DMS114 treated with DMSO at 0.1 percent for 48 hours (cell line): ENCODE results near the gene PHKA1.
A peak's percentile ranks its signal among the peaks of the same experiment; 100 is the strongest.
"Not testable (repeated sequence)": the region's sequence is repeated elsewhere in the genome, so short reads cannot be mapped to it uniquely, and the experiment has no call there.

Experiments used
- DNase-seq: peaks from one replicate; lab custom pipeline; 2025; ENCODE audit not compliant: unreplicated experiment; lab: John Stamatoyannopoulos, UW

The PHKA1 gene

GRCh38 chrX:72713599-72714477 lies at the start of gene PHKA1:
Gene PHKA1, minus strand, starts transcription at chrX:72714306. Its CDS starts 426 bp downstream, at chrX:72713880.
- not testable (repeated sequence) for DNase-seq

- DNase-seq = not testable (repeated sequence)
Measured at GRCh38 chrX:72760454-72760853, 46.3 kb upstream of the PHKA1 start.

DNA sequence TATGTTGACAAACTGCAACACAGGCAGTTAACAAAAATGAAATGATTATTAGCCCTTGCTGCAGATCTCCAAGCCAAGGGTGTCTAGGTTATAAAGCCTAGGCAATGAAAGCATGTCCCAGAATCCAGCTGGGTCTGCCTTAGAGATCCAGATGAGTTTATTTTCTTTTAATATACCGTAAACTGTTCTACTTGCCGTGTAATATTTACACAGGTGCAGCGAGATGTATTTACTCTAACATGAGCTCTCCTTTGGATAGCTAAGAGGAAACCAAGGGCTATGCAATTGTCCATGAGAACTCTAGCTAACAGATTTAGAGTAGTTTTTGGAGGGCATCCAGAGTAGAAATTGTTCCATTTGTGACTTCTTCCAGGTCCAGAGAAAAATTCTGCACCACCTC lies 34.4 kb upstream of the PHKA1 start:
- DNase-seq = not testable (repeated sequence)

DNA sequence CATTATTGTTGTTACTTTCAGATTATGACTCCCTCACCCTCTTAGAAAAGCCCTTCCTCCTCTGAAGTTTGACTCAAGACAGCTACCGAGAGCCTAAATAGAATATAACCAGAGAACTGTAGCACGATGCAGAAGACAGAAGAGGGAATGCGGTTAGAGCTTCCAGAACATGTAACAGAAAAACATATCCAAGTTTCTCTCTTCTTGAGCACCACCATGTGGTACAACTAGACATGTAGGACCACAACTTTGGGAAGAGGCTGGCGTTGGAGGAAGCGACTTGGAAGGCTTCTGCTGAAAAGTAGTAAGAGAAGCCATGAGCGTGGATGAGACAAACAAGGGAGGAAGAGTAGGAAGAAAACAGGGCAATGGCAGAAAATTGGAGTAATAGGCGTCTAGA lies 31.4 kb upstream of the PHKA1 start:
- DNase-seq = not testable (repeated sequence)

DNA sequence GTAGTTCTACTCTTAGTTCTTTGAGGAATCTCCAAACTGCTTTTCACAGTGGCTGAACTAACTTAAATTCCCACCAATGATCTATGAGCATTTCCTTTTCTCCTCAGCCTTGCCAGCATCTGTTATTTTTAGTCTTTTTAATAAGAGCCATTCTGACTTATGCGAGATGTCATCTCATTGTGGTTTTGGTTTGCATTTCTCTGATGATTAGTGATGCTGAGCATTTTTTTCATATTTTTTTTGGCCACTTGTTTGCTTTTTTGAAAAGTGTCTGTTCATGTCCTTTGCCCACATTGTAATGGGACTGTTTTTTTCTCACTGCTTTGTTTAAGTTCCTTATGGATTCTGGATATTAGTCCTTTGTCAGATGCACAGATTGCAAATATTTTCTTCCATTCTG lies 21.5 kb upstream of the PHKA1 start:
- no peak for DNase-seq

- DNase-seq = not testable (repeated sequence)
Measured at GRCh38 chrX:72733636-72734035, 19.5 kb upstream of the PHKA1 start.

DNA sequence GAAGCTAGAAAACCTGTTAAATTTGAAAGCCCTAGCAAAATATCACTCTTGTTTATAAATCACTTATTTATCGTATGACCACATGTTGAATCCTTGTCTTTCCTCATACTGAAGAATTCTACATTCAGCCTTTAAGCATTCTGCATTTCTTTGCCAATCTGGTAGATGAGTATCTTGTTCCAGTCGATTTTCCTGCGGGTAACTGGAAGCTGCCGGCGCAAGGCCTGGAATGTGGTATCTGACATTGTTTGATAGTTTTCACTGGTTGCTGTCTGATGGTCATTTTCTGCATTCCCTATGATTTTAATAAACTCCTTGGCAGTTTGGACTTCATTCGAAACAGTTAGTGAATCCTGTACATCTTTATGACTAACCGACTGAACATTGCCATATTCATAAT lies 13.7 kb upstream of the PHKA1 start:
- no peak for DNase-seq

- no peak for DNase-seq
Measured at GRCh38 chrX:72716766-72717165, 2.7 kb upstream of the PHKA1 start.

DNA sequence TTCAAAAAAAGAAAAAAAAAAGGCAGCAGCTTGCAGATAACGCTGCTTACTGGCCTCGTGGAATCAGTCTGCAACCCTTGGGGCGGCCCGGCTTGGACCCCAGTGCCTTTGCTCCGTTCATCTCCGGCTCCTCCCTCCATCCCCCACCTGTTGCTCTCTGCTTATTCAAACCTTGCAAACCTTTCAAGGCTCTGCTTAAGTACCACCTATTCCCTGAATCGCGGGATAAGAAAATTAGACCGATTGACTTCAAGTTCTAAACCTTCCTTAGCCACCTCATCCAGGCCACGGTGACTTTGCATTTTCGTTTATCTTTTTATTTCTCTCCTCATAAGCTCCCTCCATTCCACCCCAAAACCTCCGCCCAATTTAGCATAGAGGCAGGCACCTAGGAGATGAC lies 1.4 kb upstream of the PHKA1 start:
- DNase-seq = no peak

DNA sequence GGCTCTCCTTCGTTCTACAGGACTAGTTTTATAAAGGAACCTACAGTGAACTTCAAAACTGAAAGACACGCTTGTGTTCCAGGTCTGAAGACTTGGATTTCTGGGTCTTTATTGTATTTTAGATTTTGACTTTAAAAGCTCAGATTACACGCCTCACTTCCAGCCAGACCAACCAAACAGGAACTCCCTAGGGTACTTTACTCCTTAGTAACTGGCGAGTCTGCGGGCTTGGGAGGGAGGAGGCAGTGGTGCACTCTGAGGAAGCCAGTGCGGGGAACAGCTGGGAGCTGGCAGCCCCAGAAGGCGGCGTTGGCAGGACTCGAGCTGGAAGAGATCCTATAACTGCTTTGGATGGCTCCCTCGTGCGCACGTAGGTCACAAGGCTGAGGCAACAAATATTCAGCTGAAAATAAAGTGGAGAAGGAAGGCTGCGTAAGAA lies 391 bp upstream of the PHKA1 start:
- DNase-seq = peak; percentile 17

- no peak for DNase-seq
Measured at GRCh38 chrX:72713130-72713529, 976 bp downstream of the PHKA1 start.

DNA sequence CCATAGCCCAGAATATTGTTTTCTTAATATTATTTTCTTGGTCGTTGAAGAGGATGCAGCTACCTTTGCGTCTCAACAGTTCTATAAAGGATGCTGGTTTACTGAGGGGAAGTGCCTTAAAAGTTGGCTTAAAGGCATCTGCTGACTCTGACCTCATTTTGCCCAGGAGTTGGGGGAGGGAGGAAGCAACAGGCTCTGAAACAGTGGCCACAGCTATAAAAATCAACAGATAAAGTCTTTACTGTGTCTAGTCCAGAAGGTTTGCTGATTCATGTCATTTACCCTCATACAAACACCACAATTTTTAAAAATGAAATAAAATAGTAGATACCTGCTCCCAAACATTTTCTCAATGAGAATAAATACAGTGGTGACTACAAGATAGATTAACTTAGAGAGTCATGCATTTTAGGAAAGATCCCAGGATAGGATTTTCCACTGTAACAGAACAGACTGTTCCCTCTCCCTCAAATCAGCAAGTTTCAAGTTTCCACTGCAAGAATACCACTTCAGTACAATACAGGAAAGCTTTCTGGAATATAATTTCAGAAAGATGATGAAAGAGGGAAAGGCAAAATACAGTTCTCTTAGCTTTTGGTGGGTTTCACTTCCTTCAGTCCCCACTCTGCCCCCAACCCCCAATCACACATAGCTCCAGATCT lies 1.9 kb downstream of the PHKA1 start:
- no peak for DNase-seq

DNA sequence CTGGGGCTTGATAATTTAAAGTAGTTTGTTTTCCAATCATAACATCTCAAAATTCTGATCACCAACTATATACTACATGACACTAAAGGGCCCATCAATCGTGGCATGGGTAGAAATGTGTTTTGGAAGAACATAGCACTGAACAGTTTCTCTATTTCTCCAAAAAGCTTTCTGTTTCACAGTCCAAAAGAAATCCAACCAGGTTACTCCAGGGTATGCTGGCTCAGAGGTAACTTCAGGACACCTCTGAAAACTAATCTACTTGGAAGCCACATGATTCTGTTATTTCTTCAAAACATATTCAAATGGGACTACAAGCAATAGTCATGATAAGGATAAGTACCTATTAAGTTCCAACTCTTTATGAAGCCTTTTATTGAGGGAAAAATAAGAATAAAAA lies 8.3 kb downstream of the PHKA1 start:
- DNase-seq = no peak

GRCh38 chrX:72705111-72705510 lies 9.0 kb downstream of the PHKA1 start:
- DNase-seq = no peak

- DNase-seq = no peak
Measured at GRCh38 chrX:72694170-72694569, 19.9 kb downstream of the PHKA1 start.

DNA sequence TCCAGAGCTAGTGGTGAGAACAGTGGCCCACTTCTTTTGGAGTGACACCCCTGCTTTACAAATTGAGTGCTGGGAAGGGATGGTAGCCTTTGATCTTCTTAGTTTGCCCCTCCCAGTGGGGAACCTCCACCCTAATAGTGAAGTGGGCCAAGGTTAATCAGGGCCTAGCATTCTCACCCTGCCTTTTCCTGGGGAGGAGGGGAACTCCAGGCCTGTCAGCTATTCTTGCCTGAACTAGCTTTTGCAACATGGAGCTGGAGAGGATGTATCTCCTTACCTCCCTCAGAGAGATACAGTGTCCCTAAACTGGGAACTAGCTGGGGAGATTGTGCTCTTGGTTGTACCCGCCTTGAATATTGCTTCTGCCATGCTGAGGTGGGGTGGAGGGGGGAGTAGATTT lies 20.6 kb downstream of the PHKA1 start:
- DNase-seq = no peak

DNA sequence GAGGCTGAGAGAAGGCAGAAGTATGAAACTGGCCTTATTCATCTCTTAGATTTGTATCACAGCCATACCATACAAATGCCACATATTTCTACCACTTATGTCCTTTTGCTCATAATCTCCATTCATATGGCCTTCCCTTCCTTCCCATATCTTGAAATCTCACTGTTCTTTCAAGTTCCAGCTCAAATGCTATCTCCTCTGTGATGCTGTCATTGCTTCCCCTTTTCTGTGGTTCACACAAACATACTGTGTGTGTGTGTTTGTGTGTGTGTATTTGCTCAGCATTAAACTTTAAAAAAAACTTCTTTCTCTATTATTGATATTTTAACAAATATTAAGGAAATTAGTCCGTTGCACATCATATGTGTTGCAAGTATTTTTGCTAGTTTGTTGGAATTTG lies 26.7 kb downstream of the PHKA1 start:
- DNase-seq = no peak

DNA sequence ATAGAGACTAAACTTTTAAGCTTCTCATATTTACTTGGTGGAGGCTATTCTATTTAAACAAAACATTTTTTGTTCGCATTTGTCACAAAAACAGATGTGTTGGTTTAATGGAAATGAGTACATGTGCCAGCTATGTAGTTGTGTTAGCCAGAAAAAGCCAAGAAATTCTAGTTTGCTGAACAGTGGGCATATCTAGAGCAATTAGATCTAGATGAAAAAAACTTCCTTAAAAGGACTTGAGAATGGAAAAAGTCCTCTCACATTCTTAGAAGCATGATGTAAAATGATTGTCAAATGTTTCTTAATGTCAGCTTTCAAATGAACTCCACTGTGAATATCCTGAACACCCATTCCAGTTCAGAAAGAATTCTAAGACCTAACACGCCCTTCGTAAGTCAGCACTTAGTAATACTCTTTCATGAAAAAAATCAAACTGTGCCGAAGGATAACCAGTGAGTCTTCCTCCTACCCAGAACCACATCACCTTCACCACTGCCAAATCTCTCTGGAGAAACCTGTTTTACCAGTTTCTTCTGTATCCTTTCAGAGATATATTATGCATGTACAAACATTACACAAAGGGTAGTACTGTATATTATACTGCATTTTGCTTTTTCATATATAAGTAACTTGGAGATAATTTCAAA lies 28.2 kb downstream of the PHKA1 start:
- DNase-seq = no peak

- no peak for DNase-seq
Measured at GRCh38 chrX:72685018-72685417, 29.1 kb downstream of the PHKA1 start.

GRCh38 chrX:72683631-72684030 lies 30.5 kb downstream of the PHKA1 start:
- no peak for DNase-seq

DNA sequence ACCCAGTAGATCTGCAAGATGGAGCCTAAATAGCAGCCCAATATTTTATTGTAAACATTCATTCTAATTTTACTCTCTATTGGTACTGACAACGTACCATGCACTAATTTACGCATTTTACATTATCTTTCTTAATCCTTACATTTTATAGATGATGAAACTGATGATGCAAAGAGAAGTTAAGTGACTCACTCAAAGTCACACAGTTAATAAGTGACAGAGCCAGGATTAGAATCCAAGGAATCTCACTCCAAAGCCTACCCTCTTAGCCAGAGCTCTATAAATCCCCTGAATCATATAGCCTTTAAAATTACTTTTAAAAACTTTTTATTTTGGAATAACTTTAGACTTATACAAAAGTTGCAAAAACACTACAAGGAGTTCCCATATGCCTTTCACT lies 37.6 kb downstream of the PHKA1 start:
- DNase-seq = no peak

- not testable (repeated sequence) for DNase-seq
Measured at GRCh38 chrX:72673951-72674350, 40.2 kb downstream of the PHKA1 start.
